NCI-H2227 (cell line): Measurements from ENCODE around the gene ITIH5.

ENCODE experiments used
- DNase-seq: peaks from one replicate; lab custom pipeline; 2025; ENCODE audit not compliant: unreplicated experiment; lab: John Stamatoyannopoulos, UW

The ITIH5 gene

GRCh38 chr10:7634142-7634894, 32.4 kb downstream of the ITIH5 start:
- no peak for DNase-seq

- no peak for DNase-seq
Measured at GRCh38 chr10:7626283-7626682, 40.5 kb downstream of the ITIH5 start.

- no peak for DNase-seq
Measured at GRCh38 chr10:7625836-7626235, 40.9 kb downstream of the ITIH5 start.

GRCh38 chr10:7625009-7625408, 41.8 kb downstream of the ITIH5 start:
- DNase-seq = no peak

GRCh38 chr10:7622969-7623368, 43.8 kb downstream of the ITIH5 start:
- no peak for DNase-seq

- no peak for DNase-seq
Measured at GRCh38 chr10:7618461-7618860, 48.3 kb downstream of the ITIH5 start.

GRCh38 chr10:7611909-7612308, 54.9 kb downstream of the ITIH5 start:
- DNase-seq = no peak

- no peak for DNase-seq
Measured at GRCh38 chr10:7610651-7611389, 55.9 kb downstream of the ITIH5 start.

GRCh38 chr10:7610026-7610425, 56.7 kb downstream of the ITIH5 start:
- no peak for DNase-seq

GRCh38 chr10:7609556-7609955, 57.2 kb downstream of the ITIH5 start:
- no peak for DNase-seq

- DNase-seq = no peak
Measured at GRCh38 chr10:7608001-7608400, 58.8 kb downstream of the ITIH5 start.

- DNase-seq = no peak
Measured at GRCh38 chr10:7606951-7607404, 59.8 kb downstream of the ITIH5 start.

GRCh38 chr10:7605565-7606295, 61.0 kb downstream of the ITIH5 start:
- no peak for DNase-seq

- DNase-seq = no peak
Measured at GRCh38 chr10:7601023-7601656, 65.6 kb downstream of the ITIH5 start.

GRCh38 chr10:7598771-7599170, 68.0 kb downstream of the ITIH5 start:
- no peak for DNase-seq

GRCh38 chr10:7596356-7596755, 70.4 kb downstream of the ITIH5 start:
- DNase-seq = no peak

- no peak for DNase-seq
Measured at GRCh38 chr10:7593905-7594304, 72.9 kb downstream of the ITIH5 start.

GRCh38 chr10:7593063-7593462, 73.7 kb downstream of the ITIH5 start:
- DNase-seq = no peak

- DNase-seq = no peak
Measured at GRCh38 chr10:7592627-7593026, 74.1 kb downstream of the ITIH5 start.

- no peak for DNase-seq
Measured at GRCh38 chr10:7590271-7590670, 76.5 kb downstream of the ITIH5 start.

GRCh38 chr10:7589748-7590147, 77.0 kb downstream of the ITIH5 start:
- no peak for DNase-seq
